GM23248 (cell line): ENCODE data around the gene FAM168A. TPM values are rescaled to one million over a fixed set of nuclear protein-coding genes. Genes with fewer than 3 reads are reported as not detected.

Source experiments
- DNase-seq: peaks from one replicate; pipeline ENCODE4 v3.0.0-alpha.2; 2015
- H2AFZ ChIP-seq: fragments of 200-600 bp; sonication (generic); 2 replicates; pipeline ENCODE4 v1.6.1; 2016; ENCODE audit warnings: antibody characterized with exemption
- H3F3A ChIP-seq: fragments of 200-600 bp; sonication (generic); 2 replicates; pipeline ENCODE4 v1.6.1; 2016; ENCODE audit warnings: mild to moderate bottlenecking, antibody characterized with exemption, mixed run types; ENCODE audit not compliant: insufficient read depth
- H3K27ac ChIP-seq: fragments of 200-600 bp; sonication (generic); 2 replicates; pipeline ENCODE4 v1.5.1; 2016; ENCODE audit warnings: mild to moderate bottlenecking
- H3K27me3 ChIP-seq: fragments of 200-600 bp; sonication (generic); replicated peaks from 2 replicates; pipeline ENCODE4 v1.6.1; 2016; ENCODE audit warnings: mild to moderate bottlenecking; ENCODE audit not compliant: insufficient read depth
- H3K36me3 ChIP-seq: fragments of 200-600 bp; sonication (generic); 2 replicates; pipeline ENCODE4 v1.6.1; 2016; ENCODE audit warnings: low read depth, mild to moderate bottlenecking
- H3K4me1 ChIP-seq: fragments of 200-600 bp; sonication (generic); 2 replicates; pipeline ENCODE4 v1.6.1; 2016; ENCODE audit warnings: mild to moderate bottlenecking; ENCODE audit not compliant: insufficient read depth
- H3K4me2 ChIP-seq: fragments of 200-600 bp; sonication (generic); one replicate; pipeline ENCODE4 v1.6.1; 2016; ENCODE audit warnings: mild to moderate bottlenecking; ENCODE audit not compliant: unreplicated experiment
- H3K4me3 ChIP-seq: fragments of 200-600 bp; sonication (generic); 2 replicates; pipeline ENCODE4 v1.5.1; 2016; ENCODE audit warnings: mild to moderate bottlenecking
- H3K79me2 ChIP-seq: fragments of 200-600 bp; sonication (generic); 2 replicates; pipeline ENCODE4 v1.6.1; 2016; ENCODE audit warnings: mild to moderate bottlenecking; ENCODE audit not compliant: insufficient read depth
- H3K9ac ChIP-seq: fragments of 200-600 bp; sonication (generic); 2 replicates; pipeline ENCODE4 v1.6.1; 2016; ENCODE audit warnings: mild to moderate bottlenecking
- H3K9me2 ChIP-seq: fragments of 200-600 bp; sonication (generic); 2 replicates; pipeline ENCODE4 v1.6.1; 2016; ENCODE audit warnings: mixed run types, mild to moderate bottlenecking, moderate library complexity; ENCODE audit not compliant: insufficient read depth
- H3K9me3 ChIP-seq: fragments of 200-600 bp; sonication (generic); one replicate; pipeline ENCODE4 v1.6.1; 2017; ENCODE audit warnings: low read depth
- H4K20me1 ChIP-seq: fragments of 200-600 bp; sonication (generic); 2 replicates; pipeline ENCODE4 v1.6.0; 2016; ENCODE audit not compliant: insufficient read depth
- EZH2 ChIP-seq: fragments of 200-600 bp; sonication (generic); IDR thresholded peaks from 2 replicates; pipeline ENCODE4 v1.6.1; 2018; ENCODE audit warnings: antibody characterized with exemption, mild to moderate bottlenecking; ENCODE audit not compliant: insufficient read depth, poor library complexity, severe bottlenecking
- EZH2phosphoT487 ChIP-seq: fragments of 200-600 bp; sonication (generic); IDR thresholded peaks from 2 replicates; pipeline ENCODE4 v1.6.1; 2018; ENCODE audit warnings: antibody characterized with exemption, moderate library complexity, mild to moderate bottlenecking, low read depth; ENCODE audit not compliant: insufficient read depth
- WGBS, 2 experiments: methylation state at CpG; one replicate each; pipeline ENCODE4 v1.1.6; 2015 to 2017; ENCODE audit warnings: low lambda C conversion rate in 2 of 2, low coverage in 1 of 2; ENCODE audit errors: missing lambda C conversion rate in 2 of 2; 5-methylcytosine and 5-hydroxymethylcytosine counted together
- in situ Hi-C: fragments of 300-500 bp; cut with MboI; formaldehyde crosslinking; loops from 2 replicates; pipeline ENCODE4 v1.15.0; 2020
- polyA plus RNA-seq: library from polyadenylated mRNA; unstranded; fragments of >200 nt; fragmentation: Nextera tagmentation; extraction: Ambion mirVana; gene quantifications from 2 replicates; pipeline ENCODE4 v1.2.1, GENCODE V29; 2016
- total RNA-seq: library from RNA; depleted of rRNA; stranded (reverse); fragments of >200 nt; shearing (Covaris generic); gene quantifications from 2 replicates; pipeline ENCODE4 v1.2.3, GENCODE V29; 2014

The FAM168A gene
- total and polyA plus RNA-seq, 2 experiments from 2014 or later, result 9.1 to 26.4 TPM

- peaks cover 24% of the 10 kb centered on the region for H3F3A ChIP-seq
- no peak overlapping the region for H3K4me2 ChIP-seq
- H2AFZ ChIP-seq, result no peak overlapping the region
- H3K4me3 ChIP-seq, result no peak overlapping the region
- H3K9me3 ChIP-seq, result no peaks in the 10 kb centered on the region
- no peaks in the 10 kb centered on the region for H3K36me3 ChIP-seq
- no peaks in the 10 kb centered on the region for H4K20me1 ChIP-seq
- TF ChIP-seq EZH2phosphoT487 (no peak), EZH2 (no peak)
- peaks cover 25% of the 10 kb centered on the region for H3K4me1 ChIP-seq
- peaks cover 37% of the 10 kb centered on the region for H3K79me2 ChIP-seq
- no peak overlapping the region for H3K9ac ChIP-seq
- 97 to 100% methylated on average over 3 of the region's 3 CpGs for WGBS, 2 experiments
- in situ Hi-C loops, result no loop called here
- DNase-seq, result no peak
- no peaks in the 10 kb centered on the region for H3K27me3 ChIP-seq
- H3K27ac ChIP-seq, result no peak overlapping the region
- H3K9me2 ChIP-seq, result no peaks in the 10 kb centered on the region
Measured at GRCh38 chr11:73468590-73469161, 129.2 kb downstream of the FAM168A start.

GRCh38 chr11:73467505-73467904, 130.4 kb downstream of the FAM168A start:
- peaks cover 31% of the 10 kb centered on the region for H3K79me2 ChIP-seq
- peaks cover 33% of the 10 kb centered on the region for H3F3A ChIP-seq
- no peak overlapping the region for H3K4me3 ChIP-seq
- H3K9ac ChIP-seq, result no peak overlapping the region
- no peaks in the 10 kb centered on the region for H3K9me2 ChIP-seq
- H2AFZ ChIP-seq, result no peak overlapping the region
- no peak for DNase-seq
- H3K4me2 ChIP-seq, result no peak overlapping the region
- no peaks in the 10 kb centered on the region for H4K20me1 ChIP-seq
- TF ChIP-seq EZH2 (no peak), EZH2phosphoT487 (no peak)
- WGBS, 2 experiments, result 95 to 97% methylated on average over 2 of the region's 2 CpGs
- in situ Hi-C loops, result no loop called here
- peaks cover 32% of the 10 kb centered on the region for H3K4me1 ChIP-seq
- H3K36me3 ChIP-seq, result no peaks in the 10 kb centered on the region
- H3K9me3 ChIP-seq, result no peaks in the 10 kb centered on the region
- no peak overlapping the region for H3K27ac ChIP-seq
- no peaks in the 10 kb centered on the region for H3K27me3 ChIP-seq

GRCh38 chr11:73466643-73467042, 131.3 kb downstream of the FAM168A start:
- Histone ChIP-seq H3K36me3 (no peaks in the 10 kb centered on the region), H3K9me2 (no peaks in the 10 kb centered on the region), H4K20me1 (no peaks in the 10 kb centered on the region), H3K4me3 (no peak overlapping the region), H3K79me2 (peaks cover 25% of the 10 kb centered on the region), H3K4me1 (peaks cover 33% of the 10 kb centered on the region), H3K27ac (no peak overlapping the region), H3K9ac (no peak overlapping the region), H3K4me2 (no peak overlapping the region), H2AFZ (no peak overlapping the region), H3F3A (peaks cover 35% of the 10 kb centered on the region), H3K9me3 (no peaks in the 10 kb centered on the region), H3K27me3 (no peaks in the 10 kb centered on the region)
- in situ Hi-C loops, result no loop called here
- no peak for DNase-seq
- TF ChIP-seq EZH2phosphoT487 (no peak), EZH2 (no peak)
- 96 to 98% methylated on average over 1 of the region's 1 CpG for WGBS, 2 experiments

GRCh38 chr11:73465871-73466270, 132.0 kb downstream of the FAM168A start:
- H3K79me2 ChIP-seq, result peaks cover 18% of the 10 kb centered on the region

More at GRCh38 chr11:73465871-73466270, 132.0 kb downstream of the FAM168A start:
- peak overlapping the region; percentile 51 for H3K27ac ChIP-seq
- H3K27me3 ChIP-seq, result no peaks in the 10 kb centered on the region
- no peaks in the 10 kb centered on the region for H4K20me1 ChIP-seq
- H3K9me3 ChIP-seq, result no peaks in the 10 kb centered on the region
- no peak overlapping the region for H3K4me2 ChIP-seq
- H3K36me3 ChIP-seq, result no peaks in the 10 kb centered on the region
- peak; percentile 3 for DNase-seq
- in situ Hi-C loops, result no loop called here
- no peak overlapping the region for H3K4me3 ChIP-seq
- peaks cover 40% of the 10 kb centered on the region for H3K4me1 ChIP-seq
- TF ChIP-seq EZH2, result no peak
- no peak for TF ChIP-seq EZH2phosphoT487
- peaks cover 35% of the 10 kb centered on the region for H3F3A ChIP-seq
- WGBS, 2 experiments, result 50 to 59% methylated on average over 1 of the region's 1 CpG
- H3K9ac ChIP-seq, result no peak overlapping the region
- no peaks in the 10 kb centered on the region for H3K9me2 ChIP-seq
- H2AFZ ChIP-seq, result no peak overlapping the region
